ENCODE data around the gene SLIT1.
"Not testable (repeated sequence)": the region's sequence is repeated elsewhere in the genome, so short reads cannot be mapped to it uniquely, and the experiment has no call there.

Gene SLIT1

DNA sequence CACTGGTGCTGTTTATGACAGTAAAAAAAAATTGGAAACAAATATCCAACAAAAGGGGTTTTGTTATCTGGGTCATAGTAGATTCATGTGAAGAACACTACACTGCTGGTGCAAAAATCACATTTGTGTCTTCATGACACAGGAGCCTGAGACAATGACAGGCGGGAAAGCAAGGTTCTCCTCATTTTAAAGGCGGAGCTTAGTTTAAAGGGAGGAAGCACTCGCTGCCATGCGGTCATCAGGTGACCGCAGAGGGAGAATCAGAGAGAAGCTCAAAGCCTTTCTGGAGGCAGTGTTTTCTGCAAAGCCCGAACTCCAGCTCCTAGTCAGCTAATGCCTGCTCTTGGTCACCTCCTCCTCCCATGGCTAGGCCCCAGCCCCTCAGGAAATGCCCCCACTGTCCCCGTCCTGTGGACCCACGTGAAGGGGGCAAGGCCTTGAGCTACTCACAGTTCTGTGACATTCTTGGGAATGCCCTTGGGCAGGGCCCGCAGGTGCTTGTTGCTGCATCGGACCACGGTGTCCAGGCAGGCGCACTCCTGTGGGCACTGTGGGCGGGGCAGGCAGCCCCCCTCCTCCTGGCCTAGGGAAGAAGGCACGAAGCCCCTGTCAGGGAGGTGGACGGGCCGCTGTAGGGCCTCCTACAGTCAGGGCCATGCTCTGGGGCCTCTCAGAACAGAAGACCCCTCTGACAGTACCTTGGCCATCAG lies 146.1 kb downstream of the SLIT1 start:
- no peak for DNase-seq

DNA sequence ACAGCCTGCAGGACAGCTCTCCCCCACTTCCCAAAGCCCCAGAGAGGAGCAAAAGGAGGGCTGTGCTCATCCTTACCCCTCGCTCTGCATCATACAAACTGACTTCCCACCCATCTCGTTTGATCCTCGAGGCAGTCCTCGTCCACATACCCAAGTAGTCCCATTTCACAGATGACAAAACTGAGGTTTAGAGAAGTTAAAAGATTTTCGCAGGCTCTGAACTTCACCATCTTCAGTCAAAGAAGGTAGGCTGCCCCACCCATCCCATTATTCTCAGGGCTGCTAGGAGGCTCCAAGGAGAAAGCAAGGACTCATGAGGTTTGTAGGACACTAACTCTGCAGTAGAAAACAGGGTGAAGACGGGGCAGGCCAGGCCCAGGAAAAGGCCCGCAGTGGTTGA lies 147.1 kb downstream of the SLIT1 start:
- no peak for DNase-seq

- peak; percentile 88 for DNase-seq
These were observed 148.1 kb downstream of the SLIT1 start for GRCh38 chr10:97037365-97038361.

GRCh38 chr10:97034958-97035769 lies 150.6 kb downstream of the SLIT1 start:
- DNase-seq: peak; percentile 17

DNA sequence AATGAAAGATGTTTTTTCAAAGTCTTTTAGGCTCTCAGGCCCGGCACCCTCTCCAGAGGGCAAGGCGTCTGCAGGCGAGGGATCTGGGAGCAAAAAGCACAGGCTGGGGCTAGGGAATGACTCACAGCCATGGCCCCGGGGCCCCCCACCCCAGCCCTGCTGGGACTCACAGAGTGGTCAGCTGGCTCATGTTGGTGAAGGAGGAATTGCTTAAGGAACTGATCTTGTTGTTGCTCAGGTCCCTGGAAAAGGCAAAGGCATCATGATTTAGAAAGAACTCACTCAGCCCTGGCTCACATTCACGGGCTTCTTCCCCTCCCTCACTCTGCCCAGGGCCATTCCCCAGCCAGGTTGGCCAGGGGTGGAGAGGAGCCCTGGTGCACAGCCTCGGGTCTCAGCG lies 151.5 kb downstream of the SLIT1 start:
- no peak for DNase-seq

GRCh38 chr10:97033841-97034240 lies 151.9 kb downstream of the SLIT1 start:
- DNase-seq: not testable (repeated sequence)

DNA sequence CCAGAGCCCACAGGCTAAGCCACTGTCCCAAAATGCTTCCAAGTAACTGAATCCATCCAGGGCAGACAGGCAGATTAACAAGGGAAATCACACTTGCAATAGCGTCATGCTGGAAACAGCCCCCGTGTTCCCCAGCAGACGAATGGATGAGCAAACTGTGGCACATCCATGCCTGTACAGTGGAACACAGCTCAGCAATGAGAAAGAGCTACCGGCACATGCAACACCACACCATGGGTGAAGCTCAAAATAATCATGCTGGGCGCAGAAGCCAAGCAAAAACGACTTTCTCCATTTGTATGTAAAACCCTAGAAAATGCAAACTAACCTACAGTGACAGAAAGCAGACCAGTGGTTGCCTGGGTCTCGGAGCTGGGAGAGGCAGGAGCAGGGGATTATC lies 153.1 kb downstream of the SLIT1 start:
- DNase-seq: no peak

- no peak for DNase-seq
These were observed 154.3 kb downstream of the SLIT1 start for GRCh38 chr10:97031459-97031858.

- no peak for DNase-seq
These were observed 154.9 kb downstream of the SLIT1 start for GRCh38 chr10:97030894-97031293.

GRCh38 chr10:97029271-97029670 lies 156.5 kb downstream of the SLIT1 start:
- no peak for DNase-seq

DNA sequence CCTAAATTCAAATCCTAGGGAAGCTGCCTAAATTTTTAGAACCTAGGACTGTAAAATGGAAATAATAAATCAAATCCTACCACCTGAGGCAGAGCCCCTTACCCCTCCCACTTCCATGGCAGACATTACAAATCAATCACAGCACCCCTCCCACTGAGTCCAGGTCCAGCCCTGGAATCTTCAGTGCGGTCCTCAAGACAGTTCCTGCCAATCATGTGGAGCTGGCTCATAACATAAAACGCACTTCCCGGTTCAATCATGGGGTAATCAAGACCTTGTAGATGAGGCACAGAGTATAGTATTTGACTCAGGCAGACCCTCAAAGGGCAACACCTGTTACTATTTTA lies 157.0 kb downstream of the SLIT1 start:
- no peak for DNase-seq

GRCh38 chr10:97028126-97028831 lies 157.5 kb downstream of the SLIT1 start:
- DNase-seq: no peak

DNA sequence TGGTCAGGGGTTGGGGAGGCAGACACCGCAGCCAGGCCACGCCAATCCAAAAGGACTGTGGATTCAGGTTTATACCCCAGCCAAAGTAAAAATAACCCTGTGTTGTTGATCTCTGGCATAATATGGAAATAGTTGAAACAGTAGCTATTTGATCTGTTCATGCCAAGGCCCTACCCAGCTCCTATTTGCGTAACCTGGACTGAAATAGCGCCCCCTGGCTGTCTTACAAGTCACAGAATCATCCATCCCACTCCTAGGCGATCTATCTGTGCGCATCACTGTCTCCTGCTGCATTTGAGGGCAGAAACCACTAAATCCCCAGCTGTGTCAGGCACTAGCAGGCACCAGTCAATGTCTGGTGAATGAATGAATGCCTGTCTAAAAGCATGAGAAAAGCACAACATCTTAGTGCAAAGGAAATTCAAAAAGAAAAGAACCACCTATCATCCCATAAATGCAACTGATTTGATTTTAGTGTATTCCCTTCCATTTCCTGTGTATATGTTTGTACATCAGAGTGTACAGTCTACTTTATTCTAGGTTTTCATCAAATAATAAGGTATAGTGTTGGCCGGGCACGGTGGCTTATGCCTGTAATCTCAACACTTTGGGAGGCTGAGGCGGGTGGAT lies 160.0 kb downstream of the SLIT1 start:
- DNase-seq: peak; percentile 83

DNA sequence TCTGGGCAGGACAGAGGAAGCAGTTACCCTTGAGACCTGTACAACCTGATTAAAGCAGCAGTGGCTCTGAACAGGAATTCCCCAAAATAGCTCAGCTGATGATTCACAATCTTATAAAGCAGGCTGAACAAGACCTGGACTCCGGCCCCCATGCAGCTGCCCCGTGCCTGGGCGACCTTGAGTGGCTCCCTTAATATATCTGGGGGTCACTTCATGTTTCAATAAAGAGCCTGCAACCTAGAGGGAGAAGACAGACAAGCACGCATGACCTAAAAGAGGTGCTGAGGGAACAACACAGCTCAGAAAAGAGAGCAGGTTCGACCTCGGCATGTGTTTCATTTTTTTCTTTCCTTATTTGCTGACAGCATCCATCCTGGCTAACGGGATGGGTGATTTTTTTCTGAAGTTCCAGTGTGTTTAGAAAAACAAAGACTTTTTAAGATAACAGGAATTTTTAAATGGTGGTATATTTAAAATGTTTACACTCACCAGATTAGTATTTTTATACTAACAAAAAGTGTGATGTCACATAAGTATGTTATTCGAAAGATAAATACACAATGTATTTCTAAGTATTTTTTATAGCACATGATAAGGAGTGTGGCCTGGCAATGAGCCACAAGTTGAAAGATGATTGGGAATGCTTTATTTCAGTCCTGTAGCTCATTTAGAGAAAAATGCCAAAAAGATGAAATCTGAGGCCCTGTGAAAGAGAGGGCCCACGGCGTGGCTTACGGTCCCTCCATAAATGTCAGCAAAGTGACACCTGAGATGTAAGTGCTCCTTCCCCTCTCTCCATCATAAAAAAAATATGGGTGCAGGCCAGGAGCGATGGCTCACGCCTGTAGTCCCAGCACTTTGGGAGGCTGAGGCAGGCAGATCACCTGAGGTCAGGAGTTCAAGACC lies 161.3 kb downstream of the SLIT1 start:
- peak; percentile 29 for DNase-seq

GRCh38 chr10:97023401-97024167 lies 162.2 kb downstream of the SLIT1 start:
- DNase-seq: no peak

- DNase-seq: no peak
These were observed 163.1 kb downstream of the SLIT1 start for GRCh38 chr10:97022616-97023015.

DNA sequence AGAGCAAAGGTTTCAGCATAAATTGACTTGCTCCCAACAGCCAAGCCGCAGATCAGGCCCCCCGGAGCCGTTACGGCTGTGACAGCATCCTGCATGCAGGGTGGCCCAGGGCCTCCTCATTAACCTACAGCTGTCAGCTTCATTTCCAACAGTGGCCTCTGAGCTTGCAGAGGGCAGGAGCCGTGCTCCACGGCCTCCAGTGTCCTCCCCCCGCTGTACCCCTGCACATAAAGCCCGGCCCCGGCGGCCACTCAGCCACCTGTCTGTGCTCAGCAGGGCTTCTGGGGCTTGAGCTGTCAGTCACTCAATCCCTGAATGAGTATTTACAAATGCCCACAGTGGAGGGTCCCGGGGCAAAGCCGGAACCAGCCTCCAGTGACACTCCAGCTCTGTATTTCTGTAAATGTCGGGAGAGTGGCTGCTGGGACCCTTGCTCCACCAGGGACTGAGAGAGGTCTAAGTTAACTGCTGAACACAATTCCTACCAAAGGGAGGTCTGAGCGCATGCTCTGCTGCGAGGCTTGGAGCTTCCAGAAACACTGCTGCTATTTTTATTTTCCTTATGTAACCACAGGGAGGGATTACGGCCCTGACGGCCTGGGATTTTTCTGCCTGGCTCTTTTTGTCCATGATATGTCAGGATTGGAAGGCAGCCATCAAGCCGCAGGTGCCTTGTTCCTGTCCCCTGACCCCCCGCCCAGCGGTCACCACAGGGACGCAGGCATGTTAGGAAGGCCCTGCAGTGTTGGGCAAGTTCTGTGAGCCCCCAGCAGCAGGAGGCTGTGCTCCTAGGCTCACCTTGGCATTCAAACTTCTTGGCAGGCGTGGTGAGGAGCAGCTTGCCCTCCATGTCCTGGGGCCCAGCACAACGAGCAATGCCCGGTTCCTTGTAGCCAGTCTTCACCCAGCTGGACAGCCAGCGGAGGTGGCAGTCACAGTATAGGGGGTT lies 165.0 kb downstream of the SLIT1 start:
- no peak for DNase-seq

DNA sequence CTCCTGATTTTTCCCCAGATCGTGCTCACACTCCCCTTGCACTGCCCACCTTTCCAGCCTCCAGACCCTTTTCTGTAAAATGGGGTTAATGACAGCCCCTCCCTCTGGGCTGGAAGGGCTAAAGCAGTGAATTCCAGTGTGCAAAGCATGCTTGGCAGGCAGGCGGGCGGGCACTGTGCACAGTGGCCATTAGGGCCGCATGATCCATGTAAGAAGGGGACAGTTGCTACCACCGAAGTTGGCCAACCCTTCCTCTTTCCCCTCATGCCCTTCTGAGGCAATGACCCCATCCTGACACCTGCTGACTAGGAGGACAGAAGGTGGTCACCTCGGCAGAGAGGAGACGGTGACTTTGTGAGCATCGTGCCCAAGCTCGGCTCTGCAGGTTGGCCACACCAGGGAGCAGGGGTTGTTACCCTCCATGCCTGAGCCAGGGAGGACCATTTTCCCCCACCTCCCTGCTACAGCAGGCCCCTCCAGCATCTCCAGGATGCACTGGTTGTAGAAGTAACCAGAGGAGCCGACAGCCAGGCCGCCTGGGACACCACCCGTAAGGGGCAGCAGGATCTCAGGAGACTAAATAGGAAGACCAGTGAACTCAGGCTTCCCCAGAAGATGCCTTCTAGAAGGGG lies 166.4 kb downstream of the SLIT1 start:
- DNase-seq: no peak
